Measurements from ENCODE around the gene PLIN4. TPM values are rescaled to one million over a fixed set of nuclear protein-coding genes. Genes with fewer than 3 reads are reported as not detected.
"Not testable (repeated sequence)": the region's sequence is repeated elsewhere in the genome, so short reads cannot be mapped to it uniquely, and the experiment has no call there.

Gene PLIN4
- 0.93 and 1.3 TPM in 2 replicates for total RNA-seq
- long read RNA-seq, partial matches to known transcripts = 0 of 1 reads
- long read RNA-seq, other reads (novel, unspliced or antisense) = 1 of 1 reads

- Mint-ChIP-seq H3K36me3 (ENCODE audit: insufficient read depth) (no peaks in the 10 kb centered on the region), H3K9me3 (ENCODE audit: low read depth) (no peaks in the 10 kb centered on the region), H3K4me3 (ENCODE audit: low read depth) (no peak within 1 kb of the TSS), H3K27ac (no peak within 1 kb of the TSS), H3K4me1 (ENCODE audit: low read depth) (no peaks in the 10 kb centered on the region), H3K27me3 (peaks cover 18% of the 10 kb centered on the region)
- TF ChIP-seq CTCF (IDR thresholded peaks at IDR 0.05; ENCODE audit: unreplicated experiment) = no peak
- DNase-seq (ENCODE audit: low spot score, unreplicated experiment) = no peak
These were observed at the start of gene PLIN4 for GRCh38 chr19:4518345-4519171. TSS of gene PLIN4 (minus strand) at chr19:4518486. CDS start at chr19:4518272, 214 bp downstream.

- TF ChIP-seq CTCF (IDR thresholded peaks at IDR 0.05; ENCODE audit: unreplicated experiment) = peak; percentile 70
- H3K4me3 Mint-ChIP-seq (ENCODE audit: low read depth) = no peak overlapping the region
These were observed 49.3 kb upstream of the PLIN4 start for GRCh38 chr19:4567584-4568071.

GRCh38 chr19:4566402-4567051, 48.2 kb upstream of the PLIN4 start:
- H3K27ac Mint-ChIP-seq = no peak overlapping the region
- no peak for DNase-seq (ENCODE audit: low spot score, unreplicated experiment)
- no peaks in the 10 kb centered on the region for H3K36me3 Mint-ChIP-seq (ENCODE audit: insufficient read depth)
- TF ChIP-seq CTCF (IDR thresholded peaks at IDR 0.05; ENCODE audit: unreplicated experiment) = no peak
- no peaks in the 10 kb centered on the region for H3K27me3 Mint-ChIP-seq
- no peak overlapping the region for H3K4me3 Mint-ChIP-seq (ENCODE audit: low read depth)
- no peaks in the 10 kb centered on the region for H3K9me3 Mint-ChIP-seq (ENCODE audit: low read depth)
- no peaks in the 10 kb centered on the region for H3K4me1 Mint-ChIP-seq (ENCODE audit: low read depth)

More at GRCh38 chr19:4567584-4568071, 49.3 kb upstream of the PLIN4 start:
- peak; percentile 61 for DNase-seq (ENCODE audit: low spot score, unreplicated experiment)
- no peaks in the 10 kb centered on the region for H3K9me3 Mint-ChIP-seq (ENCODE audit: low read depth)
- no peak overlapping the region for H3K27ac Mint-ChIP-seq
- no peaks in the 10 kb centered on the region for H3K27me3 Mint-ChIP-seq
- no peaks in the 10 kb centered on the region for H3K4me1 Mint-ChIP-seq (ENCODE audit: low read depth)
- no peaks in the 10 kb centered on the region for H3K36me3 Mint-ChIP-seq (ENCODE audit: insufficient read depth)

- not testable (repeated sequence) for H3K4me1 Mint-ChIP-seq (ENCODE audit: low read depth); H3K27ac Mint-ChIP-seq; DNase-seq (ENCODE audit: low spot score, unreplicated experiment); H3K4me3 Mint-ChIP-seq (ENCODE audit: low read depth); H3K27me3 Mint-ChIP-seq; H3K36me3 Mint-ChIP-seq (ENCODE audit: insufficient read depth); H3K9me3 Mint-ChIP-seq (ENCODE audit: low read depth)
These were observed 45.3 kb upstream of the PLIN4 start for GRCh38 chr19:4563562-4563961.

- not testable (repeated sequence) for H3K4me1 Mint-ChIP-seq (ENCODE audit: low read depth); H3K27me3 Mint-ChIP-seq; DNase-seq (ENCODE audit: low spot score, unreplicated experiment); H3K36me3 Mint-ChIP-seq (ENCODE audit: insufficient read depth); H3K9me3 Mint-ChIP-seq (ENCODE audit: low read depth); H3K27ac Mint-ChIP-seq; H3K4me3 Mint-ChIP-seq (ENCODE audit: low read depth)
These were observed 43.8 kb upstream of the PLIN4 start for GRCh38 chr19:4562085-4562484.

GRCh38 chr19:4559569-4559968, 41.3 kb upstream of the PLIN4 start, which contains the start of gene SEMA6B:
TSS of gene SEMA6B (minus strand) at chr19:4559684. CDS start at chr19:4558457, 1,227 bp downstream.
- Mint-ChIP-seq H3K27me3 (no peaks in the 10 kb centered on the region), H3K36me3 (ENCODE audit: insufficient read depth) (peaks cover 6% of the 10 kb centered on the region), H3K4me3 (ENCODE audit: low read depth) (no peak within 1 kb of the TSS), H3K27ac (no peak within 1 kb of the TSS), H3K4me1 (ENCODE audit: low read depth) (no peaks in the 10 kb centered on the region), H3K9me3 (ENCODE audit: low read depth) (no peaks in the 10 kb centered on the region)
- no peak for DNase-seq (ENCODE audit: low spot score, unreplicated experiment)
- no peak for TF ChIP-seq CTCF (IDR thresholded peaks at IDR 0.05; ENCODE audit: unreplicated experiment)
